ENCODE results near the gene FGF8.
A peak's percentile ranks its signal among the peaks of the same experiment; 100 is the strongest.
"Not testable (repeated sequence)": the region's sequence is repeated elsewhere in the genome, so short reads cannot be mapped to it uniquely, and the experiment has no call there.

The FGF8 gene

DNA sequence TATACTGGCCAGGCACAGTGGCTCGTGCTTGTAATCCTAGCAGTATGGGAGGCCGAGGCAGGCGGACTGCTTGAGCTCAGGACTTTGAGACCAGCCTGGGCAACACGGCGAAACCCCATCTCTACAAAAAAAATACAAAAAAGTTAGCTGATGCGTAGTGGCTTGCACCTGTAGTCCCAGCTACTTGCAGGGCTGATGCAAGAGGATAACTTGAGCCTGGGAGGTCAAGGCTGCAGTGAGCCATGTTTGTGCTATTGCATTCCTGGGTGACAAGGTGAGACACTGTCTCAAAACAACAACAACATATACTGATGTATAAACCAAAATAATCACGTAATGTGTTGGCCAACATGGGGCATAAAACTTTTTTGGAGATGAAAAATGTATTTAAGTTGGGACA is 13.8 kb upstream of the FGF8 start:
- DNase-seq (ENCODE audit: extremely low read depth, low read depth): no peak

DNA sequence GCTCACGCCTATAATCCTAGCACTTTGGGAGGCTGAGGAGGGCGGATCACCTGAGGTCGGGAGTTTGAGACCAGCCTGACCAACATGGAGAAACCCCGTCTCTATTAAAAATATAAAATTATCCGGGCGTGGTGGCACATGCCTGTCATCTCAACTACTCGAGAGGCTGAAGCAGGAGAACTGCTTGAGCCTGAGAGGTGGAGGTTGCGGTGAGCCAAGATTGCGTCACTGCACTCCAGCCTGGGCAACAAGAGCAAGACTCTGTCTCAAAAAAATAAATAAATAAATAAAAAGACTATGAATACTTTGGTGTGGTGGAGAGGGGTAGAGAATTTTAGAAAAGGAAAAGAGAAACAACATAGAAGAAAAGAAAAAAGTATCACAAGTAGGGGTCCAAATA is 13.3 kb upstream of the FGF8 start:
- not testable (repeated sequence) for DNase-seq (ENCODE audit: extremely low read depth, low read depth)

More for the DNA sequence above, 13.8 kb upstream of the FGF8 start:
- TF ChIP-seq, protein P1, sequence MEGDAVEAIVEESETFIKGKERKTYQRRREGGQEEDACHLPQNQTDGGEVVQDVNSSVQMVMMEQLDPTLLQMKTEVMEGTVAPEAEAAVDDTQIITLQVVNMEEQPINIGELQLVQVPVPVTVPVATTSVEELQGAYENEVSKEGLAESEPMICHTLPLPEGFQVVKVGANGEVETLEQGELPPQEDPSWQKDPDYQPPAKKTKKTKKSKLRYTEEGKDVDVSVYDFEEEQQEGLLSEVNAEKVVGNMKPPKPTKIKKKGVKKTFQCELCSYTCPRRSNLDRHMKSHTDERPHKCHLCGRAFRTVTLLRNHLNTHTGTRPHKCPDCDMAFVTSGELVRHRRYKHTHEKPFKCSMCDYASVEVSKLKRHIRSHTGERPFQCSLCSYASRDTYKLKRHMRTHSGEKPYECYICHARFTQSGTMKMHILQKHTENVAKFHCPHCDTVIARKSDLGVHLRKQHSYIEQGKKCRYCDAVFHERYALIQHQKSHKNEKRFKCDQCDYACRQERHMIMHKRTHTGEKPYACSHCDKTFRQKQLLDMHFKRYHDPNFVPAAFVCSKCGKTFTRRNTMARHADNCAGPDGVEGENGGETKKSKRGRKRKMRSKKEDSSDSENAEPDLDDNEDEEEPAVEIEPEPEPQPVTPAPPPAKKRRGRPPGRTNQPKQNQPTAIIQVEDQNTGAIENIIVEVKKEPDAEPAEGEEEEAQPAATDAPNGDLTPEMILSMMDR (IDR thresholded peaks at IDR 0.05; ENCODE audit: low read depth, low read length): no peak

DNA sequence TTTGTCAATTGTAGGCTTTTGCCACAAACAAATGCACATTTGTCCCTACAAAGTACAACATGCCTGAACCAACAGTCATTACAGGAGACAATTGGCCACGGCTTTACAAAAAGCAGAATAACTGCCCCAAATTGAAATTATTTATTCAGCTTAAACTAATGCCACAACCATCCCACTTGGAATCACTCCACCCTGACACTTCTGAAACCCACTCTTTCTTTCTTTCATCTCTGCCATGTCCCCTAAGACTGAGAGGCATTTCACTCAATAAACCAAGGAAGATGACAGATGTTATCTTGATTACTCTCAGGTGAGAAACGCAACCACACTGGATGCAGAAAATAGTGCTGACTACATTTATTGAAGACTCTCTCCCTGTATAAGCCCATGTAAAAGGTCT is 9.9 kb upstream of the FGF8 start:
- no peak for DNase-seq (ENCODE audit: extremely low read depth, low read depth)

DNA sequence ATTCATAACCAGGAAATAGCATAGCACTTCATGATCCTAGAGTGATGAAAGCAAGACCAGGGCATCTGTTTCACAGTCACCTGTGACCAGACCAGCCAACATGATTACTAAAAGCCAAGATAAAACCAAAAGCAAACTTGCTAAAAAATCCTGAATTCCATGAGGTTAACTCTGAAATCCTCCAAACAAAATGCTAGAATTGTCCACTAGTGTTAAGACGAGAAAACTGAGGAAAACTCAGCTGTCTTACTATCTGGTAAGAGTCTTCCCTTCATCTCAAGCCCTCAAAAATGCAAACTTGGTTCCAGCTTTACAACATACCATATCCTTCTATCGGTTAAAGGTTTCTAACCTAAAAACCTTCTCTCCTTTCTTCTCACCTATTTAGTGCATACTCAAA is 8.6 kb upstream of the FGF8 start:
- TF ChIP-seq, protein P1 (IDR thresholded peaks at IDR 0.05; ENCODE audit: low read depth, low read length): no peak
- DNase-seq (ENCODE audit: extremely low read depth, low read depth): no peak

More for the DNA sequence above, 9.9 kb upstream of the FGF8 start:
- TF ChIP-seq, protein P1 (IDR thresholded peaks at IDR 0.05; ENCODE audit: low read depth, low read length): no peak

DNA sequence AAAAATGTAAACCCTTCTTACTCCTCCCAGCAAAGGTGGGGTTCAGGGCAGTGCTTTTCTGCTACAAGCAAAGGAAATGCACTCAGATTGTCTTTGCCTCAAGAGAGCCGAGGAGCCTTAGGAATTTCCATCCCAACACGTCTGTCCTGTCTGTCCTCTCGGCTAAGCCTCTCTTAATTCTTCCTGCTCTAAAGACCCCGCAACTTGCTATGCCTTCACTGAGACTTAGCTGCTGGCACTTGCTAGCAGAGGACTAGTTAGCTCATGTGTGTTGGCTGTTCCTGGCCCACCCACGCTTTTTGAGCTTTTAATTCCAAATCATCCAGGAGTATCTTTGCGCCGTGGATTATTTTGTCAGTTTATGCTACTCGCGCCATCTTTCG is 7.8 kb upstream of the FGF8 start:
- TF ChIP-seq, protein P1 (IDR thresholded peaks at IDR 0.05; ENCODE audit: low read depth, low read length): no peak
- DNase-seq (ENCODE audit: extremely low read depth, low read depth): no peak

DNA sequence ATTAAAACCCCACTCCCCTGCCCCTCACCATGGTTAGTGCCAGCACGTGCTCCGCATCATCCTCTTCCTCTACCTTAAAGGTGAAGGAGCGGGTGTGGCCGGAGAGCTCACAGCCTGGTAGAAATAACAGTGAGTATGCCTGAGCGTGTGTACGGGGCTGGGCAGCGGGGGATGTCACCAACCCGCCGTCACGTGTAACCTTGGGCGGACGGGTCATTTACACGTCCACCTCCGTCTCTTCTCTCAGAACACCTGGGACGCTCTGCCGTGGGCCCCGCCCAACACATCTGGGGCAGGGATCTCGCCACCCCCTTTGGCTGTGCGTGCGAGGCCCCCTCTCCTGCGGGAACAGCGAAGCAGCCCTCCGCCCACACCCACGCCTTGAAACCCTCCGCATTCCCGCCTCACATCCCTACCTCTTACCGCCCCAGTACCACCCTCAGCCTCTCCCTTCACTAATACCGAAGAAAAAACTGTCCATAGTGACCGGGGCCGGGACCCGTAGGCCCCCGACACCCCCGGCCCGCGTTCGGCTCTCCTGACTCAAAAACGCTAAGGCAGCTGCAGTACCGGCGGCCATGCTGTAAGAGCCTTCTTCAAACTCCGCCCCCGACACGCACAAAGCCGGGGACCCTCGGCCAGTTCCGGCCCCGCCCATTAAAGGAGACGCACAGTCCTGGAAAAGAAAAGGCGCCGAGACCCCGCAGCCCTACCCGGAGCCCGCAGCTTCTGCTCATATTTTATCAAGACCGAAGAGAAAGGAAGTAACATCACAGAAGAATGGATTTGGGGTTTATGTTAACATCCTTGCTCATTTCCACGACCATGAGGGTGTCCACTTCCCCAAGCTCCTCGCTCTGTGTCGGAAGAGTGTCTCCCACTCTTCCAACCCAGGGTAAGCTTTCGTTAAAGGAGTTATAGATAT is 7.2 kb upstream of the FGF8 start, which contains the start of gene NPM3:
Gene NPM3 (minus strand): TSS at position 636 of the 925 bp plus-strand sequence. CDS start 56 bp downstream, at position 580.
- DNase-seq (ENCODE audit: extremely low read depth, low read depth): peak; percentile 24
- TF ChIP-seq, protein P1 (IDR thresholded peaks at IDR 0.05; ENCODE audit: low read depth, low read length): no peak

DNA sequence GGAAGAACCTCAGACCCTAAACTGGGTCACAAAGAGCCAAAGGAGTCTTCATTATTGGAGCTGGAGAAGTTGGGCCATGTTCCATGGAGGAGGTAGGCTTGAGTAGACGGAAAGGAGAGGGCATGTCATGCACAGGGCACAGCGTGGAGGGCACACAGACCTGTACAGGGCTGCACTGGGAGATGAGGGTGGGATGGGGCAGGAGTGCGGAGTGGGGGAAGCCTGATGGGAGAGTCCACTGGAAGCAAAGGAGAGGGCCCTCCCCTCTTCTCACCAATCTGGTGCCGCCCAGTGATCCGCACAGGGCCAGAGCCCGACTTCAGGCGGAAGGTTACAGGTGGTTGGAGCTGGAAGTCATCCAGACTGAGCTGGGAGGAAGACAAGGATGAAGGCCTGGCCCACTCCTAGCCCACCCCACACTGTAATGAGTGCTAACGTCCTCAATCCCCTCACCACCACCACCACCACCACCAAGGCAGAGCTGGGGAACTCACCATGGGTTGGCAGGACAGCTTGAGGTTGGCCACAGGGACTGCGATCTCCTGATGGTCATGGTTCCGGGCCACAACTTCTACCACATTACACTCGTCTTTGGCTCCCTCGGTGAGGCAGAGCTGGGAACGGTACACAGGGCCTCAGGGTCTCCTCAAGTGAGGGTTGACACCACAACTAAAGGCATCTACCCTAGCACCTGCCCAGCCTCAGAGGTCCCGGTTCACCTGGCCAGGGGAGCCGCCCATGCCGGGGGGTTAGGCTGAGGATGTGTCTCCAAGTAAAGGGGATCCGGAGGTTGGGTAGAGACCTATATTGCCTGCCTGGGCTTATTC is 6.3 kb upstream of the FGF8 start:
- DNase-seq (ENCODE audit: extremely low read depth, low read depth): no peak
- TF ChIP-seq, protein P1 (IDR thresholded peaks at IDR 0.05; ENCODE audit: low read depth, low read length): no peak

Data from AG09319 (cell line).